ENCODE measurements around the gene CKB. TPM values are rescaled to one million over a fixed set of nuclear protein-coding genes. Genes with fewer than 3 reads are reported as not detected.

CKB gene
- total and polyA plus RNA-seq, 9 of the 15 experiments (the other 6 are each of a cell fraction or from before 2014, with no cell fraction given), result 23.9 to 692 (median 132) TPM

DNA sequence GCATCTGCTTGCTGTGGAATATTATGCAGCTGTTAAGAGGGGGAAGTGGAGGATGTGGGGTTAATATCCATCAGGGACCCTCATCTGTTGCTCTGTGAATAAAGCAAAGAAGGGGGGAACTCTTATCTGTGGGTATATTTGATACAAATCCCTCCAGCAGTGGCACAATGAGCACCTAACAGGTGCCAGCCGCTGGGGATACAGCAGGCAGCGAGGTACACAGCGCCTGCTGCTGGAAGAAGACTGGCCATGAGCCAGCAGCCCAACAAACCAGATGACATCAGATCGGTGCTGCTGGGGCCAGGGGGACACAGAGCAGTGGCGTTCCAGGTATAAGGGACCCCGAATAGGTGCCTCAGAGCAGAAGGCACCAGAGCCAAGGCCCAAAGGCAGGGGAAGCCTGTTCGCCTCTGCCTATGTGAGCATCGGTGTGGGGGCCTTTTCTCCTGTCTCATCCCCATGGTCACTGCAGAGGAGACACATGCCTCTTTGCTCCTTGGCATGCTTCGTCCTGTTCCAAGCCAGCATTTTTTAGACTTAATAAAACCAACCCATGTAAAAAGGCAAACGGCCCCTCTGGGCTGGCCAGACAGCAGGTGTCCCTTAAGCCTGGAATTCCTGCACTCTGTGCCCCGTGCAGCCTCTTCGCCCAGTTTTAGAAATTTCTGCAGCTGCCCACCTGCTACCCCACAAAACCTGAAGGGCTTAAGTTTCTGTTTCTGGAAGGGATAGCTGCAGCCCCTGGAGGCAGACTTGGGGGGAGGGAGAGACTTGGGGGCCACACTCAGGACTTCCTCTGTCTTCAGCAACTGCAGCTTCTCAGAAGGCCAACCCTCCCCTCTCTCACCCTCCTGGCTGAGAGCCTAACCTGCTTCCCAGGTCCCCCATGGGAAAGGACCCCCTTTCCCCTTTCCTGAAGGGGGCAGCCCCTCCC lies 1.6 kb upstream of the CKB start (continued):
- TF ChIP-seq, protein P1, sequence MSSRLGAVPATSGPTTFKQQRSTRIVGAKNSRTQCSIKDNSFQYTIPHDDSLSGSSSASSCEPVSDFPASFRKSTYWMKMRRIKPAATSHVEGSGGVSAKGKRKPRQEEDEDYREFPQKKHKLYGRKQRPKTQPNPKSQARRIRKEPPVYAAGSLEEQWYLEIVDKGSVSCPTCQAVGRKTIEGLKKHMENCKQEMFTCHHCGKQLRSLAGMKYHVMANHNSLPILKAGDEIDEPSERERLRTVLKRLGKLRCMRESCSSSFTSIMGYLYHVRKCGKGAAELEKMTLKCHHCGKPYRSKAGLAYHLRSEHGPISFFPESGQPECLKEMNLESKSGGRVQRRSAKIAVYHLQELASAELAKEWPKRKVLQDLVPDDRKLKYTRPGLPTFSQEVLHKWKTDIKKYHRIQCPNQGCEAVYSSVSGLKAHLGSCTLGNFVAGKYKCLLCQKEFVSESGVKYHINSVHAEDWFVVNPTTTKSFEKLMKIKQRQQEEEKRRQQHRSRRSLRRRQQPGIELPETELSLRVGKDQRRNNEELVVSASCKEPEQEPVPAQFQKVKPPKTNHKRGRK (tag; IDR thresholded peaks at IDR 0.05), result no peak
- TF ChIP-seq CHCHD3 (CRISPR knock-in tag; IDR thresholded peaks at IDR 0.05) (no peak), E2F3 (CRISPR knock-in tag; IDR thresholded peaks at IDR 0.05) (no peak), ZNF146 (CRISPR knock-in tag; IDR thresholded peaks at IDR 0.05; ENCODE audit: unreplicated experiment) (peak; percentile 89), TGIF2 (CRISPR knock-in tag; IDR thresholded peaks at IDR 0.05) (no peak)
- TF ChIP-seq, protein P2, sequence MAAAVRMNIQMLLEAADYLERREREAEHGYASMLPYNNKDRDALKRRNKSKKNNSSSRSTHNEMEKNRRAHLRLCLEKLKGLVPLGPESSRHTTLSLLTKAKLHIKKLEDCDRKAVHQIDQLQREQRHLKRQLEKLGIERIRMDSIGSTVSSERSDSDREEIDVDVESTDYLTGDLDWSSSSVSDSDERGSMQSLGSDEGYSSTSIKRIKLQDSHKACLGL (CRISPR knock-in tag; IDR thresholded peaks at IDR 0.05; ENCODE audit: borderline replicate concordance, poor library complexity, severe bottlenecking), result no peak
- TF ChIP-seq, protein P3, sequence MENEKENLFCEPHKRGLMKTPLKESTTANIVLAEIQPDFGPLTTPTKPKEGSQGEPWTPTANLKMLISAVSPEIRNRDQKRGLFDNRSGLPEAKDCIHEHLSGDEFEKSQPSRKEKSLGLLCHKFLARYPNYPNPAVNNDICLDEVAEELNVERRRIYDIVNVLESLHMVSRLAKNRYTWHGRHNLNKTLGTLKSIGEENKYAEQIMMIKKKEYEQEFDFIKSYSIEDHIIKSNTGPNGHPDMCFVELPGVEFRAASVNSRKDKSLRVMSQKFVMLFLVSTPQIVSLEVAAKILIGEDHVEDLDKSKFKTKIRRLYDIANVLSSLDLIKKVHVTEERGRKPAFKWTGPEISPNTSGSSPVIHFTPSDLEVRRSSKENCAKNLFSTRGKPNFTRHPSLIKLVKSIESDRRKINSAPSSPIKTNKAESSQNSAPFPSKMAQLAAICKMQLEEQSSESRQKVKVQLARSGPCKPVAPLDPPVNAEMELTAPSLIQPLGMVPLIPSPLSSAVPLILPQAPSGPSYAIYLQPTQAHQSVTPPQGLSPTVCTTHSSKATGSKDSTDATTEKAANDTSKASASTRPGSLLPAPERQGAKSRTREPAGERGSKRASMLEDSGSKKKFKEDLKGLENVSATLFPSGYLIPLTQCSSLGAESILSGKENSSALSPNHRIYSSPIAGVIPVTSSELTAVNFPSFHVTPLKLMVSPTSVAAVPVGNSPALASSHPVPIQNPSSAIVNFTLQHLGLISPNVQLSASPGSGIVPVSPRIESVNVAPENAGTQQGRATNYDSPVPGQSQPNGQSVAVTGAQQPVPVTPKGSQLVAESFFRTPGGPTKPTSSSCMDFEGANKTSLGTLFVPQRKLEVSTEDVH (IDR thresholded peaks at IDR 0.05; ENCODE audit: low read depth, partially characterized antibody), result no peak
